Endothelial cell (in vitro differentiated cells): Measurements from ENCODE around the gene COMMD6. TPM values are rescaled to one million over a fixed set of nuclear protein-coding genes. Genes with fewer than 3 reads are reported as not detected.

Experiments used
- DNase-seq: peaks from one replicate; pipeline ENCODE4 v3.0.0; 2021; ENCODE audit warnings: low spot score
- H3K27ac Mint-ChIP-seq: one replicate; pipeline ENCODE4 v1.8.0; 2021; ENCODE audit warnings: mixed read lengths, inconsistent platforms; ENCODE audit not compliant: unreplicated experiment
- H3K27me3 Mint-ChIP-seq: one replicate; pipeline ENCODE4 v1.8.0; 2021; ENCODE audit warnings: mild to moderate bottlenecking, moderate library complexity, mixed read lengths, inconsistent platforms; ENCODE audit not compliant: unreplicated experiment
- H3K36me3 Mint-ChIP-seq: one replicate; pipeline ENCODE4 v1.8.0; 2021; ENCODE audit warnings: mild to moderate bottlenecking, low read depth, mixed read lengths, inconsistent platforms; ENCODE audit not compliant: unreplicated experiment
- H3K4me1 Mint-ChIP-seq: one replicate; pipeline ENCODE4 v1.8.0; 2021; ENCODE audit warnings: mild to moderate bottlenecking, mixed read lengths, inconsistent platforms; ENCODE audit not compliant: unreplicated experiment
- H3K4me3 Mint-ChIP-seq: one replicate; pipeline ENCODE4 v1.8.0; 2021; ENCODE audit warnings: mild to moderate bottlenecking, mixed read lengths, inconsistent platforms; ENCODE audit not compliant: unreplicated experiment
- H3K9me3 Mint-ChIP-seq: one replicate; pipeline ENCODE4 v1.8.0; 2021; ENCODE audit warnings: mixed read lengths, inconsistent platforms; ENCODE audit not compliant: unreplicated experiment
- total RNA-seq: library from RNA; stranded (reverse); fragmentation: NEBNext Ultra II Directional; extraction: Animal tissue kit (Norgen Biotek cat#: 25700); gene quantifications from one replicate; pipeline ENCODE4 v1.2.1, GENCODE V29; 2021; ENCODE audit not compliant: unreplicated experiment
- TF ChIP-seq, protein P1 (sequence below): fragments of 200-600 bp; sonication (generic); IDR thresholded peaks from one replicate; pipeline ENCODE4 v1.5.0; 2021; ENCODE audit warnings: antibody characterized with exemption; ENCODE audit not compliant: unreplicated experiment

Gene COMMD6
- total RNA-seq, 1 donor from 2014 or later = 137 TPM

DNA sequence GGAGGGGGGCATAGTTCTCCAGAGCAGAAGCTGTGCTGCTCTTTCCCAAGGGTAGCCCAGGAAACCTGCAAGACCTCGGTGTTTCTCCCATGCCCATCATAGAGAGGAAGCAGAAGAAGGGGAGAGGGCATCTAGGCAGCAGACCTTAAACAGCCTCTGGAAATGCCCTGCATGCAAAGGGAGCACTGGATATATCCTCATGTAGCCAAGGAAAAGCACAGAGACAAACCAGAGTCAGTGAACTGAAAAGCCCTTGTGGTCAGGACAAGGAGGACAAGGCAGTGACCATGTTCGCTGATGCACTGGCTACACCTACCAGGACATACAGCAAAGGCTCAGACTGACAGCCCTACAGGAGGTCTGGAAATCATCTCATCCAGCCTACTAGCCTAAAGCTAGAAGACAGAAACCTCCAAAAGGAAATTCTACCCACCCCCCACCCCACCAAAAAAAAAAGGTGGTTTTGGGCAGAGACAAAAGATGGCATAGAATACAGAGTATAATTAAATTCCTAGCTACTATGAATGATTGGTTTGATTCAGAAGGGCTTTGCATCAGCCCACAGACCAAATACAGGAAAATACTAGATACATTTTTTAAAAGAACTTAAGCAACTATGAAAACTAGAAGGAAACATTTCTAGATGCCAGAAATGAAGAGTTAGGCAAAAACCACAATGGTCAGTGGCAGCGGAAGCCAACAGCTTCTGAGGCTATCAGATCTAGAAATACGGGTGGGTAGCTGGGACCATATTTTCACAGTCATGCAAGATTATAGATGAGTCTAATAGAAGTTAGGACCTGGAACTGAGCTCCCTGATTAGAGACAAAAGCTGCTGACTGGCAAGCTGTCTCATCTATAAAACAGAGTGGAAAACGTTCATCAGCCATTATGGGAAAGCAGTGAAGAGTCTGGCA is 51.2 kb downstream of the COMMD6 start:
- Mint-ChIP-seq H3K27ac (no peak overlapping the region), H3K36me3 (peaks cover 4% of the 10 kb centered on the region), H3K27me3 (peaks cover 6% of the 10 kb centered on the region), H3K9me3 (no peaks in the 10 kb centered on the region), H3K4me1 (peaks cover 8% of the 10 kb centered on the region), H3K4me3 (no peak overlapping the region)
- TF ChIP-seq, protein P1, sequence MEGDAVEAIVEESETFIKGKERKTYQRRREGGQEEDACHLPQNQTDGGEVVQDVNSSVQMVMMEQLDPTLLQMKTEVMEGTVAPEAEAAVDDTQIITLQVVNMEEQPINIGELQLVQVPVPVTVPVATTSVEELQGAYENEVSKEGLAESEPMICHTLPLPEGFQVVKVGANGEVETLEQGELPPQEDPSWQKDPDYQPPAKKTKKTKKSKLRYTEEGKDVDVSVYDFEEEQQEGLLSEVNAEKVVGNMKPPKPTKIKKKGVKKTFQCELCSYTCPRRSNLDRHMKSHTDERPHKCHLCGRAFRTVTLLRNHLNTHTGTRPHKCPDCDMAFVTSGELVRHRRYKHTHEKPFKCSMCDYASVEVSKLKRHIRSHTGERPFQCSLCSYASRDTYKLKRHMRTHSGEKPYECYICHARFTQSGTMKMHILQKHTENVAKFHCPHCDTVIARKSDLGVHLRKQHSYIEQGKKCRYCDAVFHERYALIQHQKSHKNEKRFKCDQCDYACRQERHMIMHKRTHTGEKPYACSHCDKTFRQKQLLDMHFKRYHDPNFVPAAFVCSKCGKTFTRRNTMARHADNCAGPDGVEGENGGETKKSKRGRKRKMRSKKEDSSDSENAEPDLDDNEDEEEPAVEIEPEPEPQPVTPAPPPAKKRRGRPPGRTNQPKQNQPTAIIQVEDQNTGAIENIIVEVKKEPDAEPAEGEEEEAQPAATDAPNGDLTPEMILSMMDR = no peak
- no peak for DNase-seq

- TF ChIP-seq, protein P1 = no peak
- Mint-ChIP-seq H3K4me1 (peaks cover 11% of the 10 kb centered on the region), H3K4me3 (no peak overlapping the region), H3K27ac (no peak overlapping the region), H3K27me3 (peaks cover 6% of the 10 kb centered on the region), H3K9me3 (no peaks in the 10 kb centered on the region), H3K36me3 (peaks cover 4% of the 10 kb centered on the region)
- DNase-seq = no peak
Measured at GRCh38 chr13:75485286-75486062, 52.2 kb downstream of the COMMD6 start.

GRCh38 chr13:75482820-75483079 is 54.9 kb downstream of the COMMD6 start:
- H3K27me3 Mint-ChIP-seq = peaks cover 6% of the 10 kb centered on the region
- H3K4me3 Mint-ChIP-seq = peak overlapping the region; percentile 97
- H3K9me3 Mint-ChIP-seq = no peaks in the 10 kb centered on the region
- TF ChIP-seq, protein P1 = no peak
- H3K36me3 Mint-ChIP-seq = peaks cover 4% of the 10 kb centered on the region
- peak overlapping the region; percentile 53 for H3K27ac Mint-ChIP-seq
- H3K4me1 Mint-ChIP-seq = peaks cover 17% of the 10 kb centered on the region
- DNase-seq = no peak

DNA sequence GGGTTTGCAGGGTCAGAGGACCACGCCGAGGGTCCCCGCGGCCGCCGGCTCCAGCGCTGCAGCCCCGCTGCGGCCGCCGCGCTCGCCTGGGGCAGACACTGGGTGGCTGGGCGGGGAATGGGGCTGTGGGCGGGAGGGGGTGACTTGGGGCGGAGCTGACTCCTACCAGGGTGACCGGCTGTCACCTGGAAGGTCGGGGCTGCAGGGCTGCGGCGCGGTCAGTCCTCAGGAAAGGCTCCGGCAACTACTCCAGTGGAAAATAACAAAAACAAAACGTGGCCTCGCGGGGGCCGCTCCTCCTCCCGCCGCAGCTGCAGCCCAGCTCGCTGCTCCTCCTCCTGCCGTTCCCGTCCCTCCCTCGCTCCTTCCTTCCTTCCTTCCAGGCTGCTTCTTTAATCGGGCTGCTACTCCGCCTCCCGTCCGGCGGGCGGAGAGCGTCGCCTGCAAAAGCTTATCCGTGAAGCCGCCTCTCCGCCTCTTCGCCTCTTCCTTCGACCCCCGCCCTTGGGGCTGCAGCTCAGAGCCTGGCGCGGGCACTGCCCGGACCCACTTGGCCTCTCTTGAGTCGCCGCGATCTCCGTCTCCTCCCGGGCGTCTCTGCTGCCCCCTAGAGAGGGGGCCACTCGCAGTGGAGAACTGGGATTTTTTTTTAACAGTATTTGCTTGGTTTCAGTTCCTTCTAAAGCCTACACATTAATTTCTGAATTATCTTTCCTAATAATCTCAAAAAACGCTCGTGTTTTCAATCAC is 55.4 kb downstream of the COMMD6 start, which contains the start of gene TBC1D4:
TSS of gene TBC1D4 (minus strand) at position 100 of the 750 bp plus-strand sequence. CDS start 402 bp downstream, outside the sequence.
- peak; percentile 90 for DNase-seq
- Mint-ChIP-seq H3K9me3 (no peaks in the 10 kb centered on the region), H3K36me3 (peaks cover 4% of the 10 kb centered on the region), H3K27ac (peak within 1 kb of the TSS; percentile 53), H3K4me1 (peaks cover 17% of the 10 kb centered on the region), H3K27me3 (peaks cover 6% of the 10 kb centered on the region), H3K4me3 (peak within 1 kb of the TSS; percentile 97)
- TF ChIP-seq, protein P1 = peak; percentile 69
